Loucy (cell line): ENCODE results near the gene NTNG1.

Experiments
- EZH2phosphoT487 ChIP-seq: fragments of 200-600 bp; IDR thresholded peaks from 2 replicates; pipeline ENCODE4 v1.6.1; 2018; ENCODE audit warnings: antibody characterized with exemption, mild to moderate bottlenecking, moderate library complexity, borderline replicate concordance
- TF ChIP-seq, protein P1 (sequence below): fragments of 200-600 bp; sonication (generic); conservative IDR thresholded peaks from 2 replicates; pipeline ENCODE4 v1.5.1; 2014; ENCODE audit warnings: mild to moderate bottlenecking, antibody characterized with exemption, low read length

DNA sequence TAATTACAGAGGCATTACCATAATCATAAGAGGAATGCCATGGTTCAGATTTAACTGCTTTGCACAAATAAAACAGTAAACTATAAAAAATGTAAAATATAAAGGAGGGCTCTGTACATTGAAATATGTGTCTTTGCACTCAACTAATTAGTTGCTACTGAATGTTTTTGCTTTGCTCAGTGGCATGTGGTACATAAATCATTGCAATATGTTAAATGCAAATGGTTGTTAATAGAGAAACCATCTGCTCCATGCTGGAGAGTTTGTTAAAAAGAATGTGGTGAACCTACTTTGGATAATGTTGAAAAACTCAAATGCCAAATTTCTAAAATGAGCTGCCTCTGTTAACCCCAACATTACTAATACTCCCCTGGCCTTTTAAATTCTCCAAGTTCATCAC lies 201.5 kb downstream of the NTNG1 start:
- TF ChIP-seq, protein P1, sequence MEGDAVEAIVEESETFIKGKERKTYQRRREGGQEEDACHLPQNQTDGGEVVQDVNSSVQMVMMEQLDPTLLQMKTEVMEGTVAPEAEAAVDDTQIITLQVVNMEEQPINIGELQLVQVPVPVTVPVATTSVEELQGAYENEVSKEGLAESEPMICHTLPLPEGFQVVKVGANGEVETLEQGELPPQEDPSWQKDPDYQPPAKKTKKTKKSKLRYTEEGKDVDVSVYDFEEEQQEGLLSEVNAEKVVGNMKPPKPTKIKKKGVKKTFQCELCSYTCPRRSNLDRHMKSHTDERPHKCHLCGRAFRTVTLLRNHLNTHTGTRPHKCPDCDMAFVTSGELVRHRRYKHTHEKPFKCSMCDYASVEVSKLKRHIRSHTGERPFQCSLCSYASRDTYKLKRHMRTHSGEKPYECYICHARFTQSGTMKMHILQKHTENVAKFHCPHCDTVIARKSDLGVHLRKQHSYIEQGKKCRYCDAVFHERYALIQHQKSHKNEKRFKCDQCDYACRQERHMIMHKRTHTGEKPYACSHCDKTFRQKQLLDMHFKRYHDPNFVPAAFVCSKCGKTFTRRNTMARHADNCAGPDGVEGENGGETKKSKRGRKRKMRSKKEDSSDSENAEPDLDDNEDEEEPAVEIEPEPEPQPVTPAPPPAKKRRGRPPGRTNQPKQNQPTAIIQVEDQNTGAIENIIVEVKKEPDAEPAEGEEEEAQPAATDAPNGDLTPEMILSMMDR = no peak
- no peak for TF ChIP-seq EZH2phosphoT487
